SK-N-MC (cell line): ENCODE results near the gene UTY.

Experiments
- EZH2 ChIP-seq: fragments of 200-600 bp; sonication (generic); IDR thresholded peaks from one replicate; pipeline ENCODE4 v1.6.1; 2017; ENCODE audit warnings: antibody characterized with exemption
- POLR2AphosphoS5 ChIP-seq: IDR thresholded peaks from 2 replicates; pipeline ENCODE4 v1.6.1; 2012; ENCODE audit warnings: mild to moderate bottlenecking, low read depth, low read length, borderline replicate concordance

GRCh38 chrY:13343307-13343946 lies 136.4 kb downstream of the UTY start:
- TF ChIP-seq POLR2AphosphoS5 (no peak), EZH2 (no peak)
